RWPE1 (cell line): Measurements from ENCODE around the gene KTN1.

Source experiments
- CTCF ChIA-PET: fragments of 350-600 bp; sonication (Branson Sonifier 250); formaldehyde crosslinking; extraction: SDS; loops from one replicate; lab custom pipeline; 2021; lab: Yijun Ruan, JAX
- POLR2A ChIA-PET: fragments of 400-600 bp; formaldehyde crosslinking; extraction: SDS; loops from one replicate; lab custom pipeline; 2020; ENCODE audit warnings: antibody characterized with exemption; ENCODE audit not compliant: low non-redundant PET; lab: Yijun Ruan, JAX
- DNase-seq: peaks from one replicate; pipeline ENCODE4 v3.0.0; 2012; ENCODE audit warnings: low spot score
- H3K27ac ChIP-seq: fragments of 450-650 bp; 2 replicates; pipeline ENCODE4 v1.5.1; 2017
- TF ChIP-seq, protein P1 (sequence below): fragments of 450-650 bp; conservative IDR thresholded peaks from 2 replicates; pipeline ENCODE4 v1.5.1; 2017; ENCODE audit warnings: low read depth, mild to moderate bottlenecking

KTN1 gene

DNA sequence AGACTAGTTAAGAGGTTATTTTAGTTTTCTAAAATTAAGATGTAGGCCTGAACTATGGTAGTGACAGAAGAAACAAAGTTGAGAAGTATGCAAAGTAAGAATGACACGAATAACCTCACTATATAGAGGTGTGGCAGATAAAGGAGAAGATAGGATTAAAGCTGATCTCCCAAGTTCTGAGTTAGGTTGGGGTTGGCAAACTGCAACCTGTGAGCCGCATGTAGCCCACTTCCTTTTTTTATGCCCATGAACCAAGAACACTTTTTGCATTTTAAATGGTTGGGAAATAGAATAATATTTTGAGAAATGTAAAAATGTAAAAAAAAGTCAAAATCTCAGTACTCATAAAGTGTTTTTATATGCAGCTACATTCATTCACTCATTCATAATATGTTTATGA lies 34.3 kb downstream of the KTN1 start:
- DNase-seq, result no peak
- H3K27ac ChIP-seq, result no peak overlapping the region
- ChIA-PET CTCF (no interaction called here), POLR2A (no interaction called here)
- TF ChIP-seq, protein P1, sequence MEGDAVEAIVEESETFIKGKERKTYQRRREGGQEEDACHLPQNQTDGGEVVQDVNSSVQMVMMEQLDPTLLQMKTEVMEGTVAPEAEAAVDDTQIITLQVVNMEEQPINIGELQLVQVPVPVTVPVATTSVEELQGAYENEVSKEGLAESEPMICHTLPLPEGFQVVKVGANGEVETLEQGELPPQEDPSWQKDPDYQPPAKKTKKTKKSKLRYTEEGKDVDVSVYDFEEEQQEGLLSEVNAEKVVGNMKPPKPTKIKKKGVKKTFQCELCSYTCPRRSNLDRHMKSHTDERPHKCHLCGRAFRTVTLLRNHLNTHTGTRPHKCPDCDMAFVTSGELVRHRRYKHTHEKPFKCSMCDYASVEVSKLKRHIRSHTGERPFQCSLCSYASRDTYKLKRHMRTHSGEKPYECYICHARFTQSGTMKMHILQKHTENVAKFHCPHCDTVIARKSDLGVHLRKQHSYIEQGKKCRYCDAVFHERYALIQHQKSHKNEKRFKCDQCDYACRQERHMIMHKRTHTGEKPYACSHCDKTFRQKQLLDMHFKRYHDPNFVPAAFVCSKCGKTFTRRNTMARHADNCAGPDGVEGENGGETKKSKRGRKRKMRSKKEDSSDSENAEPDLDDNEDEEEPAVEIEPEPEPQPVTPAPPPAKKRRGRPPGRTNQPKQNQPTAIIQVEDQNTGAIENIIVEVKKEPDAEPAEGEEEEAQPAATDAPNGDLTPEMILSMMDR, result no peak

DNA sequence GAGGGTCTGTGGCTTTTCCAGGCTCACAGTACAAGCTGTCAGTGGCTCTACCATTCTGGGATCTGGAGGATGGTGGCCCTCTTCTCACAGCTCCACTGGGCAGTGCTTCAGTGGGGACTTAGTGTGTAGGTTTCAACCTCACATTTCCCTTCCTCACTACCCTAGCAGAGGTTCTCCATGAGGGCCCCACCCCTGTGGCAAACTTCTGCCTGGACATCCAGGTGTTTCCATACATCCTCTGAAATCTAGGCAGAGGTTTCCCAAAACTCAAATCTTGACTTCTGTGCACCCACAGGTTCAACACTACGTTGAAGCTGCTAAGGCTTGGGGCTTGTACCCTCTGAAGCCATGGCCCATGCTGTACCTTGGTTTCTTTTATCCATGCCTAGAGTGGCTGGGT lies 40.3 kb downstream of the KTN1 start:
- TF ChIP-seq, protein P1, result no peak
- no peak for DNase-seq
- CTCF ChIA-PET, result no interaction called here
- H3K27ac ChIP-seq, result no peak overlapping the region
- POLR2A ChIA-PET, result no interaction called here

DNA sequence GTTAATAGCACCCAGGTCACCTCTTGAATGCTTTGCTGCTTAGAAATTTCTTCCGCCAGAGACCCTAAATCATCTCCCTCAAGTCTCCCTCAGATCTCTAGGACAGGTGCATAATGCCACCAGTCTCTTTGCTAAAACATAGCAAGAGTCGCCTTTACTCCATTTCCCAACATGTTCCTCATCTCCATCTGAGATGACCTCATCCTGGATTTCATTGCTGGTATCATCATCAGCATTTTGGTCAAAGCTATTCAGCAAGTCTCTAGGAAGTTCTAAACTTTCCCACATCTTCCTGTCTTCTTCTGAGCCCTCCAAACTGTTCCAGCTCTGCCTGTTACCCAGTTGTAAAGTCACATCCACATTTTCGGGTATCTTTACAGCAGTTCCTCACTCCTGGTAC lies 41.0 kb downstream of the KTN1 start:
- TF ChIP-seq, protein P1, result no peak
- no peak overlapping the region for H3K27ac ChIP-seq
- ChIA-PET POLR2A (no interaction called here), CTCF (interaction anchor here (0.6 to 0.7 kb wide), 2 partner anchors 259 to 852 kb away, joined by 4 to 5 read pairs; no protein-coding TSS in a partner anchor)
- no peak for DNase-seq

DNA sequence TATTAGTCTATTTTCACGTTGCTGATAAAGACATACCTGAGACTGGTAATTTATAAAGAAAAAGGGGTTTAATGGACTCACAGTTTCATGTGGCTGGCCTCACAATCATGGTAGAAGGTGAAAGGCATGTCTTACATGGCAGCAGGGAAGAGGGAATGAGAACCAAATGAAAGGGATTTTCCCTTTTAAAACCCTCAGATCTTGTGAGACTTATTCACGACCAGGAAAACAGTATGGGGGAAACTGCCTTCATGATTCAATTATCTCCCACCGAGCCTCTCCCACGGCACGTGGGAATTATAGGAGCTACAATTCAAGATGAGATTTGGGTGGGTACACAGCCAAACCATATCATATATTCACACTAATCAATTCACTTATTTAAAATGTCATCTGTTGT lies 41.4 kb downstream of the KTN1 start:
- no peak for DNase-seq
- POLR2A ChIA-PET, result no interaction called here
- H3K27ac ChIP-seq, result no peak overlapping the region
- CTCF ChIA-PET, result interaction anchor here (0.6 to 0.7 kb wide), 2 partner anchors 258 to 852 kb away, joined by 4 to 5 read pairs; no protein-coding TSS in a partner anchor
- TF ChIP-seq, protein P1, result no peak

DNA sequence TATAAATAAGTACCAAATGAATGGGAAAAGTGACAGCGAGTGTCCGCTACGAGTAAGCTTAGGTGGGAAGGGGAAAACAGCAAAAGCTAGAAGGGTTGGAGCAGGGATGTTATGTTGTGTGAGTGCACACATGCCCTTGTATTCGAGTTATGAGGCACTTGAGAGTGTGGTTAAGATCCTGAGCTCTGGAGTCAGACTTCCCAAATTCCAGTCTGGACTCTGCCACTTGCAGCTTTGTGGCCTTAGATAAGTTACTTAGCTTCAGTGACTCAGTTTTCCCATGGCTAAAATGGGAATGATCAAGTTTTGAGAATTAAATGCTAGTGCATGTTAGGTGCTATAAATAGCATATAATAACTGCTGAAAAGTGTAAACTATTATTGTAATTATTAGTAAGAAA lies 44.9 kb downstream of the KTN1 start:
- POLR2A ChIA-PET, result no interaction called here
- no peak overlapping the region for H3K27ac ChIP-seq
- no peak for DNase-seq
- CTCF ChIA-PET, result no interaction called here
- TF ChIP-seq, protein P1, result no peak

DNA sequence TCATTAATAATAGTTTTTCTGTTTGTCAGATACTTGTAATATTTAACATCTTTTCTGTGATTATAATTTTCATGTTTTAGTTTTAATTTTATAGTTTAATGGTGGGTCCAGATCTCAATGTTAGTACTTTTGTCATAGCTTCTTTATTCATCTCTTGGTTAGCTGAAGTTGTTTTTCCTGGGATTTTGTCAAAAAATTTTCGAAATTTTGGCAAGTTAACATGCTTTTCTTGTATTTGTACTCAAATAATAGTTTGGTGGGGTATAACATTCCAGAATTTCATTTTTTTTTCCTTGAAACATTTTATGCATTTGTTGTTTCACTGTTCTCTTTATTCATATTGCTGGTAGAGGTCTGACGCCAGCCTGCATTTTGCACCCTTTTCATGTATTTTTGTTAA lies 45.5 kb downstream of the KTN1 start:
- CTCF ChIA-PET, result no interaction called here

More for the DNA sequence above, 45.5 kb downstream of the KTN1 start:
- TF ChIP-seq, protein P1, result no peak
- H3K27ac ChIP-seq, result no peak overlapping the region
- DNase-seq, result no peak
- POLR2A ChIA-PET, result no interaction called here
